H9 (cell line): Measurements from ENCODE around the gene RUSF1. TPM values are rescaled to one million over a fixed set of nuclear protein-coding genes. Genes with fewer than 3 reads are reported as not detected.
"Not testable (repeated sequence)": the region's sequence is repeated elsewhere in the genome, so short reads cannot be mapped to it uniquely, and the experiment has no call there.

Experiments used
- DNase-seq: peaks from one replicate; pipeline ENCODE4 v3.0.0-alpha.2; 2017
- H2AFZ ChIP-seq: one replicate; pipeline ENCODE4 v1.6.1; 2013; ENCODE audit warnings: mild to moderate bottlenecking, low read length, control low read depth, moderate library complexity
- H2AK5ac ChIP-seq: 2 replicates; pipeline ENCODE4 v1.6.1; 2013; ENCODE audit warnings: low read length, control low read depth, mixed read lengths; ENCODE audit not compliant: insufficient read length
- H2BK120ac ChIP-seq: one replicate; pipeline ENCODE4 v1.6.1; 2013; ENCODE audit warnings: low read depth, mild to moderate bottlenecking, low read length, control low read depth, inconsistent platforms; ENCODE audit not compliant: poor library complexity, severe bottlenecking
- H2BK12ac ChIP-seq: 2 replicates; pipeline ENCODE4 v1.6.1; 2013; ENCODE audit warnings: low read length, control low read depth, mixed read lengths, low read depth; ENCODE audit not compliant: insufficient read length
- H2BK15ac ChIP-seq: 2 replicates; pipeline ENCODE4 v1.6.1; 2013; ENCODE audit warnings: low read depth, low read length, control low read depth
- H2BK20ac ChIP-seq: one replicate; pipeline ENCODE4 v1.6.1; 2013; ENCODE audit warnings: low read depth, mild to moderate bottlenecking, low read length, control low read depth, inconsistent platforms; ENCODE audit not compliant: poor library complexity, severe bottlenecking
- H2BK5ac ChIP-seq: 2 replicates; pipeline ENCODE4 v1.6.1; 2013; ENCODE audit warnings: low read length, control low read depth, mixed read lengths; ENCODE audit not compliant: insufficient read length
- H3K14ac ChIP-seq: 2 replicates; pipeline ENCODE4 v1.6.1; 2013; ENCODE audit warnings: low read length, control low read depth; ENCODE audit not compliant: insufficient read depth
- H3K18ac ChIP-seq: 2 replicates; pipeline ENCODE4 v1.6.1; 2013; ENCODE audit warnings: low read depth, mild to moderate bottlenecking, mixed read lengths, low read length, control low read depth; ENCODE audit not compliant: insufficient read length
- H3K23ac ChIP-seq: 2 replicates; pipeline ENCODE4 v1.6.1; 2013; ENCODE audit warnings: low read length, control low read depth, mixed read lengths, low read depth; ENCODE audit not compliant: insufficient read length
- H3K23me2 ChIP-seq: 2 replicates; pipeline ENCODE4 v1.6.1; 2013; ENCODE audit warnings: low read depth, mild to moderate bottlenecking, mixed read lengths, low read length, control low read depth; ENCODE audit not compliant: insufficient read length, poor library complexity, severe bottlenecking
- H3K27ac ChIP-seq: 2 replicates; pipeline ENCODE4 v1.5.1; 2013; ENCODE audit warnings: low read length, control low read depth, mixed read lengths, low read depth; ENCODE audit not compliant: insufficient read length
- H3K27me3 ChIP-seq: 2 replicates; pipeline ENCODE4 v1.6.1; 2013; ENCODE audit warnings: low read length, control low read depth, inconsistent platforms; ENCODE audit not compliant: insufficient read depth
- H3K4ac ChIP-seq: 2 replicates; pipeline ENCODE4 v1.6.1; 2013; ENCODE audit warnings: low read depth, mild to moderate bottlenecking, control low read depth, inconsistent platforms, low read length, moderate library complexity
- H3K4me1 ChIP-seq: 2 replicates; pipeline ENCODE4 v1.6.1; 2013; ENCODE audit warnings: low read length, control low read depth, inconsistent platforms; ENCODE audit not compliant: insufficient read depth
- H3K4me2 ChIP-seq: 2 replicates; pipeline ENCODE4 v1.6.1; 2013; ENCODE audit warnings: low read length, control low read depth, mixed read lengths; ENCODE audit not compliant: insufficient read length, insufficient read depth
- H3K56ac ChIP-seq: 2 replicates; pipeline ENCODE4 v1.6.1; 2013; ENCODE audit warnings: low read depth, mild to moderate bottlenecking, mixed read lengths, low read length, control low read depth; ENCODE audit not compliant: insufficient read length
- H3K79me1 ChIP-seq: 2 replicates; pipeline ENCODE4 v1.6.1; 2013; ENCODE audit warnings: low read depth, mild to moderate bottlenecking, moderate library complexity, low read length, control low read depth, inconsistent platforms; ENCODE audit not compliant: insufficient read depth, poor library complexity, severe bottlenecking
- H3K79me2 ChIP-seq: 2 replicates; pipeline ENCODE4 v1.6.1; 2013; ENCODE audit warnings: low read length, control low read depth, inconsistent platforms; ENCODE audit not compliant: insufficient read depth
- H3K9ac ChIP-seq: 2 replicates; pipeline ENCODE4 v1.6.1; 2013; ENCODE audit warnings: low read length, control low read depth, mixed read lengths; ENCODE audit not compliant: insufficient read length; ENCODE audit errors: extremely low read depth
- H3K9me3 ChIP-seq: one replicate; pipeline ENCODE4 v1.6.1; 2013; ENCODE audit warnings: low read depth, low read length, inconsistent platforms; ENCODE audit not compliant: control insufficient read depth
- H3T11ph ChIP-seq: one replicate; pipeline ENCODE4 v1.6.1; 2013; ENCODE audit warnings: mild to moderate bottlenecking, low read length, control low read depth, inconsistent platforms
- H4K20me1 ChIP-seq: one replicate; pipeline ENCODE4 v1.6.1; 2013; ENCODE audit not compliant: control insufficient read depth, insufficient read length, insufficient read depth
- H4K5ac ChIP-seq: 2 replicates; pipeline ENCODE4 v1.6.1; 2013; ENCODE audit warnings: low read depth, mild to moderate bottlenecking, mixed read lengths, low read length, control low read depth; ENCODE audit not compliant: insufficient read length
- H4K8ac ChIP-seq: replicated peaks from 2 replicates; pipeline ENCODE4 v1.6.1; 2013; ENCODE audit warnings: low read length, control low read depth, mixed read lengths, low read depth; ENCODE audit not compliant: insufficient read length
- H4K91ac ChIP-seq: 2 replicates; pipeline ENCODE4 v1.6.1; 2013; ENCODE audit warnings: low read depth, mild to moderate bottlenecking, moderate library complexity, mixed read lengths, low read length, control low read depth; ENCODE audit not compliant: insufficient read length
- H3K27ac Mint-ChIP-seq, 3 experiments: 2 replicates in 2 of 3; 3 replicates in 1 of 3; pipeline ENCODE4 v1.8.0; 2020 to 2021; ENCODE audit warnings: mixed read lengths in 3 of 3, mild to moderate bottlenecking in 1 of 3, moderate library complexity in 1 of 3
- H3K27me3 Mint-ChIP-seq: 2 replicates; pipeline ENCODE4 v1.8.0; 2021; ENCODE audit warnings: low read depth, mild to moderate bottlenecking, moderate library complexity, mixed read lengths
- H3K36me3 Mint-ChIP-seq, 3 experiments: 2 replicates in 2 of 3; 3 replicates in 1 of 3; pipeline ENCODE4 v1.8.0; 2020 to 2021; ENCODE audit warnings: low read depth in 3 of 3, mixed read lengths in 3 of 3; ENCODE audit not compliant: insufficient read depth in 1 of 3
- H3K4me1 Mint-ChIP-seq, 2 experiments: 2 replicates each; pipeline ENCODE4 v1.8.0; 2020; ENCODE audit warnings: mixed read lengths in 2 of 2
- H3K4me3 Mint-ChIP-seq, 2 experiments: 2 replicates in 1 of 2; 3 replicates in 1 of 2; pipeline ENCODE4 v1.8.0; 2020 to 2021; ENCODE audit warnings: mild to moderate bottlenecking in 2 of 2, mixed read lengths in 2 of 2, moderate library complexity in 1 of 2
- H3K9me3 Mint-ChIP-seq, 2 experiments: 2 replicates in 1 of 2; 3 replicates in 1 of 2; pipeline ENCODE4 v1.8.0; 2020; ENCODE audit warnings: mild to moderate bottlenecking in 2 of 2, mixed read lengths in 2 of 2, moderate library complexity in 1 of 2
- WGBS: extraction: QIAGEN DNeasy Blood & Tissue Kit; methylation state at CpG from one replicate; pipeline ENCODE4 v1.1.7; 2013; ENCODE audit warnings: missing lambda C conversion rate, low lambda C conversion rate, mixed read lengths; ENCODE audit not compliant: insufficient read length; ENCODE audit errors: extremely low coverage; 5-methylcytosine and 5-hydroxymethylcytosine counted together
- total RNA-seq: library from RNA; stranded (reverse); gene quantifications from 2 replicates; pipeline ENCODE4 v1.2.1, GENCODE V29; 2021
- TF ChIP-seq, protein P1 (sequence below): fragments of 200-600 bp; sonication (generic); conservative IDR thresholded peaks from 3 replicates; pipeline ENCODE4 v1.8.0; 2021; ENCODE audit warnings: antibody characterized with exemption, mild to moderate bottlenecking

RUSF1 gene
- total RNA-seq, 1 experiment from 2014 or later = 33.4 TPM

DNA sequence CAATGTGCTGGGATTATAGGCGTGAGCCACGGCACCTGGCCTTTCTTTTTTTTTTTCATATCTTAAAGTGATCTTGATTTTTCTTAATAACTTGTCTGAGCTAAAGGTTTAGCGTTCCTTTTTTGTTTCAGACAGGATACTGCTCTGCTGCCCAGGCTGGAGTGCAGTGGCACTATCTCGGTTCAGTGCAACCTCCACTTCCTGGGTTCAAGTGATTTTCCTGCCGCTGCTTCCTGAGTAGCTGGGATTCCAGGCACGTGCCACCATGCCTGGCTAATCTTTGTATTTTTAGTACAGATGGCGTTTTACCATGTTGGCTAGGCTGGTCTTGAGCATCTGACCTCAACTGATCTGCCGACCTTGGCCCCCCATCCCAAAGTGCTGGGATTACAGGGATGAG lies 4.0 kb downstream of the RUSF1 start:
- Histone ChIP-seq H3K23me2 (peaks cover 6% of the 10 kb centered on the region), H3K14ac (no peak overlapping the region), H2BK120ac (no peak overlapping the region), H2AK5ac (no peak overlapping the region), H3K27ac (no peak overlapping the region), H3K4me2 (no peak overlapping the region), H2BK15ac (no peak overlapping the region), H3K4me1 (peaks cover 9% of the 10 kb centered on the region; the same call in 1 of the 2 replicates), H4K5ac (no peak overlapping the region), H3K23ac (no peak overlapping the region), H3K79me2 (no peaks in the 10 kb centered on the region), H3T11ph (no peak overlapping the region), H2AFZ (no peak overlapping the region), H3K4ac (no peak overlapping the region), H4K20me1 (no peaks in the 10 kb centered on the region), H2BK12ac (no peak overlapping the region), H2BK5ac (no peak overlapping the region), H2BK20ac (no peak overlapping the region), H3K27me3 (no peaks in the 10 kb centered on the region), H3K56ac (no peak overlapping the region), H3K9me3 (no peaks in the 10 kb centered on the region), H3K79me1 (no peaks in the 10 kb centered on the region), H4K8ac (no peak overlapping the region), H3K9ac (no peak overlapping the region), H3K18ac (no peak overlapping the region), H4K91ac (no peak overlapping the region)
- H3K4me1 Mint-ChIP-seq = peaks cover 29 to 31% of the 10 kb centered on the region in 2 experiments
- peaks cover 6 to 18% (median 11%) of the 10 kb centered on the region in 3 experiments; a peak in 6 of 7 replicates for H3K36me3 Mint-ChIP-seq
- DNase-seq = no peak
- no peak overlapping the region for H3K4me3 Mint-ChIP-seq
- H3K9me3 Mint-ChIP-seq = no peaks in the 10 kb centered on the region
- H3K27me3 Mint-ChIP-seq = no peaks in the 10 kb centered on the region
- no peak overlapping the region for H3K27ac Mint-ChIP-seq
- WGBS = no CpG with 5 or more reads among the region's 8 CpGs
- TF ChIP-seq, protein P1, sequence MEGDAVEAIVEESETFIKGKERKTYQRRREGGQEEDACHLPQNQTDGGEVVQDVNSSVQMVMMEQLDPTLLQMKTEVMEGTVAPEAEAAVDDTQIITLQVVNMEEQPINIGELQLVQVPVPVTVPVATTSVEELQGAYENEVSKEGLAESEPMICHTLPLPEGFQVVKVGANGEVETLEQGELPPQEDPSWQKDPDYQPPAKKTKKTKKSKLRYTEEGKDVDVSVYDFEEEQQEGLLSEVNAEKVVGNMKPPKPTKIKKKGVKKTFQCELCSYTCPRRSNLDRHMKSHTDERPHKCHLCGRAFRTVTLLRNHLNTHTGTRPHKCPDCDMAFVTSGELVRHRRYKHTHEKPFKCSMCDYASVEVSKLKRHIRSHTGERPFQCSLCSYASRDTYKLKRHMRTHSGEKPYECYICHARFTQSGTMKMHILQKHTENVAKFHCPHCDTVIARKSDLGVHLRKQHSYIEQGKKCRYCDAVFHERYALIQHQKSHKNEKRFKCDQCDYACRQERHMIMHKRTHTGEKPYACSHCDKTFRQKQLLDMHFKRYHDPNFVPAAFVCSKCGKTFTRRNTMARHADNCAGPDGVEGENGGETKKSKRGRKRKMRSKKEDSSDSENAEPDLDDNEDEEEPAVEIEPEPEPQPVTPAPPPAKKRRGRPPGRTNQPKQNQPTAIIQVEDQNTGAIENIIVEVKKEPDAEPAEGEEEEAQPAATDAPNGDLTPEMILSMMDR = no peak

DNA sequence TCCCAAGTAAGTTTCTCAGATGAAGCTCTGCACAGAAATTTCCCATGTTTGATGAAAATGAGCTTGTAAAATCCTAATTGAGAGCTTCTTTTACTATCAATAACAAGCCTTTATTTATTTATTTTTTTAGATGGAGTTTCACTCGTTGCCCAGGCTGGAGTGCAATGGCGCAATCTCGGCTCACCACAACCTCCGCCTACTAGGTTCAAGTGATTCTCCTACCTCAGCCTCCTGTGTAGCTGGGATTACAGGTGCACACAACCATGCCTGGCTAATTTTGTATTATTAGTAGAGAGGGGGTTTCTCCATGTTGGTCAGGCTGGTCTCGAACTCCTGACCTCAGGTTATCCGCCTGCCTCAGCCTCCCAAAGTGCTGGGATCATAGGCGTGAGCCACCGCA lies 4.6 kb downstream of the RUSF1 start:
- H3K4me3 Mint-ChIP-seq, H3K9me3 Mint-ChIP-seq: not testable (repeated sequence)
- no CpG with 5 or more reads among the region's 8 CpGs for WGBS

More for the DNA sequence above, 4.6 kb downstream of the RUSF1 start:
- H3K79me2 ChIP-seq, H3K23ac ChIP-seq, H3K27ac ChIP-seq, H3K9ac ChIP-seq, H3K27ac Mint-ChIP-seq, H3T11ph ChIP-seq, H3K18ac ChIP-seq, H2BK5ac ChIP-seq, H3K27me3 Mint-ChIP-seq, H2BK15ac ChIP-seq, H3K79me1 ChIP-seq, H4K8ac ChIP-seq, H4K20me1 ChIP-seq, H3K56ac ChIP-seq, H3K9me3 ChIP-seq, H2BK12ac ChIP-seq, H4K91ac ChIP-seq, H3K27me3 ChIP-seq, H2AK5ac ChIP-seq, H2BK120ac ChIP-seq, H3K14ac ChIP-seq, H3K4ac ChIP-seq, H4K5ac ChIP-seq, H3K4me1 ChIP-seq, H3K23me2 ChIP-seq, H3K4me2 ChIP-seq, DNase-seq, H2BK20ac ChIP-seq, H2AFZ ChIP-seq: not testable (repeated sequence)
- Mint-ChIP-seq H3K4me1 (peaks cover 23 to 26% of the 10 kb centered on the region in 2 experiments), H3K36me3 (peaks cover 6 to 24% (median 15%) of the 10 kb centered on the region in 3 experiments)
